Neuronal stem cell (in vitro differentiated cells): Measurements from ENCODE around the gene MACROD2.

Experiments
- DNase-seq: peaks from one replicate; pipeline ENCODE4 v3.0.0-alpha.2; 2013; ENCODE audit warnings: low spot score
- H2AFZ ChIP-seq: one replicate; pipeline ENCODE4 v1.6.1; 2013; ENCODE audit warnings: mild to moderate bottlenecking, low read length, inconsistent platforms
- H2AK5ac ChIP-seq: 2 replicates; pipeline ENCODE4 v1.6.1; 2013; ENCODE audit warnings: low read depth, mild to moderate bottlenecking, inconsistent platforms, low read length, moderate library complexity, mixed read lengths
- H2BK120ac ChIP-seq: 2 replicates; pipeline ENCODE4 v1.6.1; 2013; ENCODE audit warnings: low read depth, mild to moderate bottlenecking, inconsistent platforms, low read length, moderate library complexity, mixed read lengths
- H2BK12ac ChIP-seq: one replicate; pipeline ENCODE4 v1.6.1; 2013; ENCODE audit warnings: low read length, inconsistent platforms
- H2BK15ac ChIP-seq: 2 replicates; pipeline ENCODE4 v1.6.1; 2013; ENCODE audit warnings: mild to moderate bottlenecking, low read length, inconsistent platforms, mixed read lengths
- H2BK5ac ChIP-seq: one replicate; pipeline ENCODE4 v1.6.1; 2013; ENCODE audit warnings: inconsistent platforms, mild to moderate bottlenecking, low read length, moderate library complexity
- H3K14ac ChIP-seq: one replicate; pipeline ENCODE4 v1.6.1; 2013; ENCODE audit warnings: low read length, inconsistent platforms
- H3K18ac ChIP-seq: 2 replicates; pipeline ENCODE4 v1.6.1; 2013; ENCODE audit warnings: low read length, inconsistent platforms
- H3K23ac ChIP-seq: 2 replicates; pipeline ENCODE4 v1.6.1; 2013; ENCODE audit warnings: low read depth, mild to moderate bottlenecking, mixed read lengths, low read length, inconsistent platforms; ENCODE audit not compliant: poor library complexity
- H3K27ac ChIP-seq: replicated peaks from 3 replicates; pipeline ENCODE4 v1.5.1; 2013; ENCODE audit warnings: low read length, inconsistent platforms
- H3K27me3 ChIP-seq, 3 experiments: 2 replicates each; pipeline ENCODE4 v1.6.1; 2013; ENCODE audit warnings: low read length in 3 of 3, mild to moderate bottlenecking in 2 of 3, inconsistent platforms in 1 of 3, low read depth in 1 of 3, mixed read lengths in 1 of 3, moderate library complexity in 1 of 3; ENCODE audit not compliant: control insufficient read depth in 3 of 3, insufficient read depth in 3 of 3
- H3K36me3 ChIP-seq, 2 donors: replicated peaks in 1 of 2; 2 replicates each; pipeline ENCODE4 v1.6.1; 2013; ENCODE audit warnings: low read length in 2 of 2; ENCODE audit not compliant: control insufficient read depth in 2 of 2, insufficient read depth in 2 of 2
- H3K4ac ChIP-seq: 2 replicates; pipeline ENCODE4 v1.6.1; 2013; ENCODE audit warnings: inconsistent platforms, mild to moderate bottlenecking, low read length, moderate library complexity
- H3K4me1 ChIP-seq, 2 donors: 1 replicate in 1 of 2; 2 replicates in 1 of 2; pipeline ENCODE4 v1.6.1; 2013; ENCODE audit warnings: low read length in 2 of 2, low read depth in 1 of 2; ENCODE audit not compliant: control insufficient read depth in 2 of 2, insufficient read depth in 1 of 2
- H3K4me2 ChIP-seq: one replicate; pipeline ENCODE4 v1.6.1; 2013; ENCODE audit warnings: mild to moderate bottlenecking, low read length, inconsistent platforms; ENCODE audit not compliant: insufficient read depth, poor library complexity, severe bottlenecking
- H3K4me3 ChIP-seq, 2 donors: 2 replicates each; pipeline ENCODE4 v1.5.1; 2013; ENCODE audit warnings: low read length in 2 of 2, mild to moderate bottlenecking in 2 of 2, inconsistent platforms in 1 of 2, moderate library complexity in 1 of 2
- H3K79me1 ChIP-seq: one replicate; pipeline ENCODE4 v1.6.1; 2013; ENCODE audit warnings: low read depth, mild to moderate bottlenecking, inconsistent platforms, low read length, moderate library complexity
- H3K9ac ChIP-seq: one replicate; pipeline ENCODE4 v1.6.1; 2013; ENCODE audit warnings: mild to moderate bottlenecking, low read depth, low read length, inconsistent platforms; ENCODE audit not compliant: poor library complexity
- H3K9me3 ChIP-seq, 2 donors: replicated peaks in 1 of 2; 2 replicates each; pipeline versions ENCODE3 to v1.6.1; 2013; ENCODE audit warnings: low read length in 2 of 2, mild to moderate bottlenecking in 2 of 2, inconsistent platforms in 1 of 2, low read depth in 1 of 2, mixed read lengths in 1 of 2, moderate library complexity in 1 of 2; ENCODE audit not compliant: control insufficient read depth in 2 of 2, insufficient read depth in 1 of 2
- H4K8ac ChIP-seq: one replicate; pipeline ENCODE4 v1.6.1; 2013; ENCODE audit warnings: low read depth, mild to moderate bottlenecking, inconsistent platforms, low read length, moderate library complexity
- H4K91ac ChIP-seq: one replicate; pipeline ENCODE4 v1.6.1; 2013; ENCODE audit warnings: low read length, low read depth, mild to moderate bottlenecking, inconsistent platforms; ENCODE audit not compliant: poor library complexity
- WGBS, 2 donors: extraction: QIAGEN DNeasy Blood & Tissue Kit; methylation state at CpG; one replicate each; pipeline ENCODE4 v1.1.7; 2013; ENCODE audit warnings: missing lambda C conversion rate in 2 of 2, mixed read lengths in 1 of 2; ENCODE audit not compliant: insufficient read length in 2 of 2, insufficient replicate concordance in 1 of 2; ENCODE audit errors: extremely low coverage in 2 of 2; 5-methylcytosine and 5-hydroxymethylcytosine counted together

The MACROD2 gene

DNA sequence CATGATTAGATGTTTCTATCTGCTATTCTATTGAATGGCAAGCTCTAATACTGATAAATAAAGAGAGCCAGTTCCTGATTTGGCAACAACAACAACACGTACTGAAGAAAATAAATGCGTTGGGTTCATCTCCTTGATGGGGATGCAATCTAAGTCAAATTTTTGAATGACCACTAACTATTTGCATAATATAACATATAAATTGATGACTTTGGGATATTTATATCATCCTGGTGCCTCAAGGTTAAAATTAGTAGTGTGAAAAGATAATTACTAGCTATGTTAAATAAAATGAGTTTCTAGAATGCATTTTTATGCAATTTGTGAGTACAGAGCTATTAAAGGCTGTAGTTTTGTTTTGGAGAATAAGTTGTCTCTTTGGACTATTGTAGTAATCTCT is 1681.5 kb downstream of the MACROD2 start:
- Histone ChIP-seq H3K79me1 (no peaks in the 10 kb centered on the region), H4K8ac (no peak overlapping the region), H3K14ac (no peak overlapping the region), H2BK5ac (no peak overlapping the region), H3K4me3 (no peak overlapping the region), H3K27ac (no peak overlapping the region), H2AFZ (no peak overlapping the region), H3K27me3 (no peaks in the 10 kb centered on the region), H3K9ac (no peak overlapping the region), H3K4ac (no peak overlapping the region), H3K4me1 (no peaks in the 10 kb centered on the region), H4K91ac (no peak overlapping the region), H2BK12ac (no peak overlapping the region), H3K23ac (no peak overlapping the region), H3K9me3 (no peaks in the 10 kb centered on the region), H2BK15ac (no peak overlapping the region), H3K36me3 (no peaks in the 10 kb centered on the region), H3K18ac (no peak overlapping the region), H2AK5ac (no peak overlapping the region), H3K4me2 (no peak overlapping the region), H2BK120ac (no peak overlapping the region)
- DNase-seq: no peak
- WGBS, 2 donors: no CpG with 5 or more reads among the region's 2 CpGs

DNA sequence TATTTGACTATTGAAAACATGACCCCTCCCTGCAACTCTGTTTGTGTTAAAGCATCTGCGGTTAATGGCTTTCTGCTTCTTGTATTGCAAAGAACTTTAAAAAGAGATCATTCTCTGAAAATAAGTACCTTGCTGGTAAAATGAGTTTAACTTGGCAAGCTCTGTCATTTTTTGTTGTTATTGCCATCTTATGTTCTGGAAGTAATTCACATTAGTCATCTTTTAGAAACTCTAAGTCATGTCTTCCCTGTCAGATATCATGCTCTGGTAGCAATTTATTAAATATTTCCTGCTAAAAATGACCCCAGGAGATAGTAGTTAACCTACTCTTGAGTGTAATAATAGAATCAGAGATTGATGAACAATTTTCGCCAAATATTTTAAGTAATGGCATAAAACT is 1687.4 kb downstream of the MACROD2 start:
- H2BK120ac ChIP-seq: no peak overlapping the region

DNA sequence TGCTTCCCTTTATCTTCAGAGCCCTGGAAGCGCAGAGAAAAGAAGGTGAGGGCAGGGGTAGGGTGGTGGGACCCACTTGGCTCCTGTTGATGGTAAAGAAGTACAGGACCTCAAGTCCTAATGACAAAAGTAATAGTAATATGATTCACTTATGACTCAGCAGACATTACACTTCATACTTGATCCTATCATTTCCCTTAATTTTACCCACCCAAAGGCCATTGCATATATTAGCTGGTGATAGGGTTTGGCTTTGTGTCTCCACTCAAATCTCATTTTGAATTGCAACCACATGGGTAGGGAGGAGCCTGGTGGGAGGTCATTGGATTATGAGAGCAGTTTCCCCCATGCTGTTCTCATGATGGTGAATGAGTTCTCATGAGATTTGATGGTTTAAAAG is 1697.3 kb downstream of the MACROD2 start:
- no peak overlapping the region for H4K91ac ChIP-seq
- H3K79me1 ChIP-seq: no peaks in the 10 kb centered on the region
- H3K14ac ChIP-seq: no peak overlapping the region
- H3K9me3 ChIP-seq: no peaks in the 10 kb centered on the region
- DNase-seq: no peak
- no peaks in the 10 kb centered on the region for H3K27me3 ChIP-seq
- no peak overlapping the region for H3K18ac ChIP-seq
- no peaks in the 10 kb centered on the region for H3K4me1 ChIP-seq
- no peak overlapping the region for H2BK120ac ChIP-seq
- no peak overlapping the region for H2BK5ac ChIP-seq
- WGBS, 2 donors: no CpG with 5 or more reads among the region's 1 CpG
- no peaks in the 10 kb centered on the region for H3K36me3 ChIP-seq
- no peak overlapping the region for H4K8ac ChIP-seq
- H3K27ac ChIP-seq: no peak overlapping the region
- H2AFZ ChIP-seq: no peak overlapping the region
- no peak overlapping the region for H3K4me3 ChIP-seq
- H2BK15ac ChIP-seq: no peak overlapping the region
- no peak overlapping the region for H3K4ac ChIP-seq
- no peak overlapping the region for H3K4me2 ChIP-seq
- no peak overlapping the region for H3K23ac ChIP-seq
- H2BK12ac ChIP-seq: no peak overlapping the region
- no peak overlapping the region for H3K9ac ChIP-seq
- no peak overlapping the region for H2AK5ac ChIP-seq

More for the DNA sequence above, 1687.4 kb downstream of the MACROD2 start:
- Histone ChIP-seq H4K91ac (no peak overlapping the region), H3K27ac (no peak overlapping the region), H3K36me3 (no peaks in the 10 kb centered on the region), H3K9me3 (no peaks in the 10 kb centered on the region), H2BK15ac (no peak overlapping the region), H2AFZ (no peak overlapping the region), H3K18ac (no peak overlapping the region), H2BK12ac (no peak overlapping the region), H3K14ac (no peak overlapping the region), H3K4me1 (no peaks in the 10 kb centered on the region), H2AK5ac (no peak overlapping the region), H3K9ac (no peak overlapping the region), H3K4me3 (no peak overlapping the region), H4K8ac (no peak overlapping the region), H3K23ac (no peak overlapping the region), H3K27me3 (no peaks in the 10 kb centered on the region), H3K4me2 (no peak overlapping the region), H2BK5ac (no peak overlapping the region), H3K79me1 (no peaks in the 10 kb centered on the region), H3K4ac (no peak overlapping the region)
- no peak for DNase-seq
- no CpG with 5 or more reads among the region's 2 CpGs for WGBS, 2 donors

DNA sequence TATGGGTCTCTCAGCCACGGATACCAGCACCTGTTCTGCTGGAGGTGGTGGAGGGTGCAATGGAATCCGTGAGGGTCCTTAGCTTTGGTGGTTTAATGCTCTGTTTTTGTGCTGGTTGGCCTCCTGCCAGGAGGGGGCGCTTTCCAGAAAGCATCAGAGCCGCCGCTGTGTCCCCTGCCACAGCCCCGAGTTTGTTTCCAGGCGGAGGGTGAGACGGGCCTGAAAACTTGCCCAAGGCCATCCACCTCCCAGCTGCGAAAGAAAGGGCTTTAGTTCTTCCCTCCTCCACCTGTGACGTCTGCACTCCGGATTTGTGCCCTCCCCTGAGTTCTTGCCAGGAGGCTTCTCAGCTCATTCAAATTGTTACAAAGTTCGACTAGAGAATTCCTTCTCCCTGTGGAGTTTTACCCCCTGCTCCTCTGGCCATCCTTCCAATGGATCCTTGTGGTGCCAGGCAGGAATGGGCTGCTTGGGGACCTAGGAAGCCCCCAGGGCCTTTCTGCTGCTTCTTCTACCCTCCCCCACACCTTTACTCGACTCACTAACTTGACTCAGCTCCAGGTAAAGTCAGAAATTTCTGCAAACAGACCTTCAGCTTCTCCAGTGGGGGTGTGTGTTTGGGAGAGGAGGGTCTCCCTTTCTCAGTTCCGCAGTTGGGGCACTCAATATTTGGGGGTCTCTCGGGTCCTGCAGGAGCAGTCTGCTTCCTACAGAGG is 1704.3 kb downstream of the MACROD2 start:
- WGBS, 2 donors: no CpG with 5 or more reads among the region's 15 CpGs
- Histone ChIP-seq H3K79me1 (no peaks in the 10 kb centered on the region), H3K4me2 (no peak overlapping the region), H2BK12ac (no peak overlapping the region), H3K4me1 (no peaks in the 10 kb centered on the region), H3K9ac (no peak overlapping the region), H3K18ac (no peak overlapping the region), H3K4ac (no peak overlapping the region), H3K27ac (no peak overlapping the region), H2AFZ (peak overlapping the region; percentile 6), H2BK15ac (no peak overlapping the region), H4K8ac (no peak overlapping the region), H2BK120ac (no peak overlapping the region), H3K36me3 (no peaks in the 10 kb centered on the region), H3K4me3 (no peak overlapping the region), H3K27me3 (no peaks in the 10 kb centered on the region), H3K23ac (no peak overlapping the region), H3K14ac (no peak overlapping the region), H2AK5ac (no peak overlapping the region), H4K91ac (no peak overlapping the region), H2BK5ac (no peak overlapping the region), H3K9me3 (no peaks in the 10 kb centered on the region)
- DNase-seq: no peak
